Epithelial cell of esophagus (primary cell): ENCODE measurements around the gene IFNG-AS1.

Source experiments
- DNase-seq: peaks from one replicate; pipeline ENCODE4 v3.0.0; 2010; ENCODE audit warnings: low read depth
- H3K4me3 ChIP-seq: 2 replicates; pipeline ENCODE4 v1.5.1; 2011; ENCODE audit warnings: mild to moderate bottlenecking, low read length, control low read depth
- CTCF ChIP-seq: IDR thresholded peaks from 2 replicates; pipeline ENCODE4 v1.5.1; 2011; ENCODE audit warnings: low read depth, mild to moderate bottlenecking, low read length, control low read depth, inconsistent platforms; ENCODE audit not compliant: insufficient read depth; ENCODE audit errors: missing control alignments

The IFNG-AS1 gene

GRCh38 chr12:67988601-67989021 lies 636 bp upstream of the IFNG-AS1 start:
- H3K4me3 ChIP-seq: no peak overlapping the region
- DNase-seq: no peak
- no peak for TF ChIP-seq CTCF

GRCh38 chr12:67991158-67991557 lies 1.9 kb downstream of the IFNG-AS1 start:
- no peak for DNase-seq
- no peak overlapping the region for H3K4me3 ChIP-seq
- TF ChIP-seq CTCF: no peak

- TF ChIP-seq CTCF: no peak
- no peak for DNase-seq
- no peak overlapping the region for H3K4me3 ChIP-seq
Measured at GRCh38 chr12:67993143-67993542, 3.9 kb downstream of the IFNG-AS1 start.

GRCh38 chr12:67994046-67994445 lies 4.8 kb downstream of the IFNG-AS1 start:
- TF ChIP-seq CTCF: no peak
- DNase-seq: no peak
- no peak overlapping the region for H3K4me3 ChIP-seq

- no peak for DNase-seq
- no peak for TF ChIP-seq CTCF
- no peak overlapping the region for H3K4me3 ChIP-seq
Measured at GRCh38 chr12:67996347-67996746, 7.1 kb downstream of the IFNG-AS1 start.

- no peak overlapping the region for H3K4me3 ChIP-seq
- DNase-seq: no peak
- no peak for TF ChIP-seq CTCF
Measured at GRCh38 chr12:67998379-67998778, 9.1 kb downstream of the IFNG-AS1 start.

- no peak overlapping the region for H3K4me3 ChIP-seq
- TF ChIP-seq CTCF: no peak
- no peak for DNase-seq
Measured at GRCh38 chr12:67999244-67999643, 10.0 kb downstream of the IFNG-AS1 start.
